ENCODE results near the gene ALOX5.
A peak's percentile ranks its signal among the peaks of the same experiment; 100 is the strongest.
"Not testable (repeated sequence)": the region's sequence is repeated elsewhere in the genome, so short reads cannot be mapped to it uniquely, and the experiment has no call there.

Gene ALOX5

DNA sequence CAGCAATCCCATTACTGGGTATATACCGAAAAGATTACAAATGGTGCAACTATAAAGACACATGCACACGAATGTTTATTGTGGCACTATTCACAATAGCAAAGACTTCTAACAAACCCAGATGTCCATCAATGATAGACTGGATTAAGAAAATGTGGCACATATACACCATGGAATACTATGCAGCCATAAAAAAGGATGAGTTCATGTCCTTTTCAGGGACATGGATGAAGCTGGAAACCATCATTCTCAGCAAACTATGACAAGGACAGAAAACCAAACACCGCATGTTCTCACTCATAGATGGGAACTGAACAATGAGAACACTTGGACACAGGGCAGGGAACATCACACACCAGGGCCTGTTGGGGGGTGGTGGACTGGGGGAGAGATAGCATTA, 6.4 kb upstream of the ALOX5 start:
- H3K9me3 ChIP-seq (ENCODE audit: control extremely low read depth in 1 of 5, control insufficient read depth in 4 of 5, insufficient read depth in 2 of 5, low read depth in 1 of 5, low read length in 4 of 5); DNase-seq; H3K4me3 ChIP-seq (ENCODE audit: control insufficient read depth in 1 of 7, extremely low read depth in 1 of 7, insufficient read depth in 4 of 7, low read depth in 2 of 7, low read length in 6 of 7); POLR2A ChIA-PET; CTCF ChIA-PET; H3K27ac ChIP-seq (ENCODE audit: insufficient read depth in 1 of 2, low read depth in 1 of 2, low read length in 2 of 2, poor library complexity in 1 of 2, severe bottlenecking in 2 of 2); H3K36me3 ChIP-seq (ENCODE audit: control insufficient read depth in 4 of 4, insufficient read depth in 4 of 4, low read length in 3 of 4); H3K4me1 ChIP-seq (ENCODE audit: control extremely low read depth in 1 of 4, control insufficient read depth in 4 of 4, insufficient read depth in 4 of 4, low read length in 3 of 4): not testable (repeated sequence)
- H3K27me3 ChIP-seq (replicated peaks in 2 of 5; ENCODE audit: control insufficient read depth in 4 of 5, insufficient read depth in 5 of 5, low read length in 4 of 5) = peaks cover 2 to 14% (median 8%) of the 10 kb centered on the region in 5 experiments
- 100% methylated on average over 2 of the region's 3 CpGs for WGBS (ENCODE audit: insufficient coverage)

DNA sequence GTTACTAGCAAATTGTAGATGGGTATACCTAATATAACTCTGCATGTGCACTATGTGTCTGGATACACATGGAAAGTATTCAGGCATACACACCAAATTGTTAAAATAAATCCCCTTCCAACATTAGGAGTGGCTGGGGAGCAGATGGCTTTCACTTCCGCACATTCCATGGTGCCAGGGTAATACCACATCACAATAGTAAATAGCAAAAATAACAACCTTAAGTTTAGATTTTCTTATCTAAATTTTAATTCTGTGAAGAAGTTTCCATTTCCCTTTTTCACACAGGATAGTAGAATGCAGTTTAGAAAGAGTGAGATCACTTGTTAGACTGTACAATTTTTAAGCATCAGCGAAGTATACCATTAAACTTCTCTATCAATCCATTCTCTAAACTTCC, 5.8 kb upstream of the ALOX5 start:
- WGBS (ENCODE audit: insufficient coverage) = no CpG with 5 or more reads among the region's 2 CpGs
- DNase-seq = no peak
- no peaks in the 10 kb centered on the region for H3K36me3 ChIP-seq (ENCODE audit: control insufficient read depth in 4 of 4, insufficient read depth in 4 of 4, low read length in 3 of 4)
- H3K27me3 ChIP-seq (replicated peaks in 2 of 5; ENCODE audit: control insufficient read depth in 4 of 5, insufficient read depth in 5 of 5, low read length in 4 of 5) = peaks cover 2 to 20% (median 12%) of the 10 kb centered on the region in 5 experiments
- no peak overlapping the region for H3K4me3 ChIP-seq (ENCODE audit: control insufficient read depth in 1 of 7, extremely low read depth in 1 of 7, insufficient read depth in 4 of 7, low read depth in 2 of 7, low read length in 6 of 7)
- ChIA-PET CTCF (no interaction called here), POLR2A (no interaction called here)
- H3K27ac ChIP-seq (ENCODE audit: insufficient read depth in 1 of 2, low read depth in 1 of 2, low read length in 2 of 2, poor library complexity in 1 of 2, severe bottlenecking in 2 of 2) = no peak overlapping the region
- no peaks in the 10 kb centered on the region for H3K9me3 ChIP-seq (ENCODE audit: control extremely low read depth in 1 of 5, control insufficient read depth in 4 of 5, insufficient read depth in 2 of 5, low read depth in 1 of 5, low read length in 4 of 5)
- H3K4me1 ChIP-seq (ENCODE audit: control extremely low read depth in 1 of 4, control insufficient read depth in 4 of 4, insufficient read depth in 4 of 4, low read length in 3 of 4) = peaks cover 0 to 4% (median 2%) of the 10 kb centered on the region in 4 experiments

DNA sequence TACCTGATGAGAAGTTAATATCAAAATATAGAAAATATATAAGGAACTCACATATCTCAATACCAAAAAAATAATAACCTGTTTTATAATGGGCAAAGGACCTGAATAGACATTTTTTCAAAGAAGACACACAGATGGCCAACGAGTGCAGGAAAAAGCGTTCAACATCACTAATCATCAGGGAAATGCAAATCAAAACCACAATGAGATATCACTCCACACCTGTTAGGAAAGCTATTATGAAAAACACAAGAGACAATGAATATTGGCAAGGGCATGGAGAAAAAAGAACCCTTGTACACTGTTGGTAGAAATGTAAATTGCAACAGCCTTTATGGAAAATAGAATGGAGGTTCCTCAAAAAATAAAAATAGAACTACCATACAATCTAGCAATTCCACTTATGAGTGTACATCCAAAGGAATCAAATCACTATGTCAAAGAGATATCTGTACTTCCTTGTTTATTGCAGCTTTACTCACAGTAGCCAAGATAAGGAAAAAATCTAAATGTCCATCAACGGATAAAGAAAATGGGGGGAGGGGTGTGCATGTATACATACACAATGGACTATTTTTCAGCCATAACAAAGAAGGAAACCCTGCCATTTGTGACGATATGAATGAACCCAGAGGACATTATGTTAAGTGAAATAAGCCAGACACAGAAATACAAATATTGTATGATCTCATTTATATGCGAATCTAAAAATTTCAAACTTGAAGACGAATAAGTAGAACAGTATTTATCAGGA, 3.6 kb upstream of the ALOX5 start:
- DNase-seq = no peak
- Histone ChIP-seq H3K4me3 (ENCODE audit: control insufficient read depth in 1 of 7, extremely low read depth in 1 of 7, insufficient read depth in 4 of 7, low read depth in 2 of 7, low read length in 6 of 7) (no peak overlapping the region), H3K36me3 (ENCODE audit: control insufficient read depth in 4 of 4, insufficient read depth in 4 of 4, low read length in 3 of 4) (no peaks in the 10 kb centered on the region), H3K4me1 (ENCODE audit: control extremely low read depth in 1 of 4, control insufficient read depth in 4 of 4, insufficient read depth in 4 of 4, low read length in 3 of 4) (peaks cover 3 to 24% (median 22%) of the 10 kb centered on the region in 4 experiments), H3K27me3 (replicated peaks in 2 of 5; ENCODE audit: control insufficient read depth in 4 of 5, insufficient read depth in 5 of 5, low read length in 4 of 5) (peaks cover 7 to 38% (median 16%) of the 10 kb centered on the region in 5 experiments), H3K9me3 (ENCODE audit: control extremely low read depth in 1 of 5, control insufficient read depth in 4 of 5, insufficient read depth in 2 of 5, low read depth in 1 of 5, low read length in 4 of 5) (no peaks in the 10 kb centered on the region), H3K27ac (ENCODE audit: insufficient read depth in 1 of 2, low read depth in 1 of 2, low read length in 2 of 2, poor library complexity in 1 of 2, severe bottlenecking in 2 of 2) (no peak overlapping the region)
- CTCF ChIA-PET = no interaction called here
- POLR2A ChIA-PET = no interaction called here
- 100% methylated on average over 1 of the region's 6 CpGs for WGBS (ENCODE audit: insufficient coverage)

DNA sequence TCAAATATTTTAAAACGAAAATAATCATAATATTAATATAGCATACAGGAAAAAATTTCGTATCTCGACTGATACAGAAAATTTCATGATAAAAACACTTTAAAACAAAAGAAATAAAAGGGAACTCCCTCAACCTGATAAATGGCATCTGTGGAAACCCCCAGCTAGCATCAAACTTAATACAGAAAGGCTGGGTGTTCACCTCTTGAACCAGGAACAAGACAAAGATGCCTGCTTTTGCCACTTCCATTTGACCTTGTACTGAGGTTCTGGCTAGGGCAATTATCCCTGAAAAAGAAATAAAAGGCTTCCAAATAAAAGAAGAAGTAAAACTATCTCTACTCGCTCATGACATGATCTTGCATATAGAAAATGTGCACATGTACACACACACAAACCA, 2.5 kb upstream of the ALOX5 start:
- peak in 2 of 3 donors; percentile 34 to 47 for DNase-seq
- no peak overlapping the region for H3K27ac ChIP-seq (ENCODE audit: insufficient read depth in 1 of 2, low read depth in 1 of 2, low read length in 2 of 2, poor library complexity in 1 of 2, severe bottlenecking in 2 of 2)
- POLR2A ChIA-PET = interaction anchor here (0.6 kb wide), 1 partner anchor 35 kb away, joined by 3 read pairs; no protein-coding TSS in a partner anchor
- H3K36me3 ChIP-seq (ENCODE audit: control insufficient read depth in 4 of 4, insufficient read depth in 4 of 4, low read length in 3 of 4) = no peaks in the 10 kb centered on the region
- H3K4me1 ChIP-seq (ENCODE audit: control extremely low read depth in 1 of 4, control insufficient read depth in 4 of 4, insufficient read depth in 4 of 4, low read length in 3 of 4) = peaks cover 13 to 34% (median 30%) of the 10 kb centered on the region in 4 experiments
- no CpG with 5 or more reads among the region's 4 CpGs for WGBS (ENCODE audit: insufficient coverage)
- peaks cover 7 to 38% (median 16%) of the 10 kb centered on the region in 5 experiments for H3K27me3 ChIP-seq (replicated peaks in 2 of 5; ENCODE audit: control insufficient read depth in 4 of 5, insufficient read depth in 5 of 5, low read length in 4 of 5)
- H3K4me3 ChIP-seq (ENCODE audit: control insufficient read depth in 1 of 7, extremely low read depth in 1 of 7, insufficient read depth in 4 of 7, low read depth in 2 of 7, low read length in 6 of 7) = no peak overlapping the region
- CTCF ChIA-PET = no interaction called here
- H3K9me3 ChIP-seq (ENCODE audit: control extremely low read depth in 1 of 5, control insufficient read depth in 4 of 5, insufficient read depth in 2 of 5, low read depth in 1 of 5, low read length in 4 of 5) = no peaks in the 10 kb centered on the region

DNA sequence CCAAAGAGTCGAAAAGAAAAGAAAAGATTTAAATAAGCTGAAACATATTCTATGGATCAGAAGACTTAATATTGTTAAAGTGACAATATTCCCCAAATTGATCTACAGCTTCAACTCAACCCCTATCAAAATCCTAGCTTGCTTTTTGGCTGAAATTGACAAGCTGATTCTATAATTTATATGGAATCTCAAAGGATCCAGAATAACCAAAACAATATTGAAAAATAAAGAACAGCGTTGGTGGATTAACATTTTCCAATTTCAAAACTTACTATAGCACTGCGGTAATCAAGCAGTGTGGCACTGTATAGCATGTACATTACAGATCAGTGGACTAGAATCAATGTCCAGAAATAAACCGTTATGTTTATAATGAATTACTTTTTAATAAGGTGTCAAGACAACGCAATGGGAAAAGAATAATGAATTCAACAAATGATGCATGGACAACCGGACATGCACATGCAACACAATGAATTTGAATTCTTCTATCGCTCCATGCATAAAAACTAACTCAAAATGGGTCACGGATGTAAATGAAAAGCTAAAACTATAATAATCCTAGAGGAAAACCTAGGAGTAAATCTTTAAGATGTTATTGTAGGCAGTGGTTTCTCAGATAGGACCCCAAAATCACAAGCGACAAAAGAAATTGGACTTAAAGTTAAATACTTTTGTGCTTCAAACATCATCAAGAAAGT, 1.6 kb upstream of the ALOX5 start:
- CTCF ChIA-PET = interaction anchor here (1.8 kb wide), 1 partner anchor 92 kb away, joined by 3 read pairs; no protein-coding TSS in a partner anchor
- Histone ChIP-seq H3K4me1 (ENCODE audit: control extremely low read depth in 1 of 4, control insufficient read depth in 4 of 4, insufficient read depth in 4 of 4, low read length in 3 of 4) (peaks cover 18 to 40% (median 33%) of the 10 kb centered on the region in 4 experiments), H3K27me3 (replicated peaks in 2 of 5; ENCODE audit: control insufficient read depth in 4 of 5, insufficient read depth in 5 of 5, low read length in 4 of 5) (peaks cover 7 to 38% (median 16%) of the 10 kb centered on the region in 5 experiments), H3K36me3 (ENCODE audit: control insufficient read depth in 4 of 4, insufficient read depth in 4 of 4, low read length in 3 of 4) (no peaks in the 10 kb centered on the region), H3K9me3 (ENCODE audit: control extremely low read depth in 1 of 5, control insufficient read depth in 4 of 5, insufficient read depth in 2 of 5, low read depth in 1 of 5, low read length in 4 of 5) (no peaks in the 10 kb centered on the region), H3K4me3 (ENCODE audit: control insufficient read depth in 1 of 7, extremely low read depth in 1 of 7, insufficient read depth in 4 of 7, low read depth in 2 of 7, low read length in 6 of 7) (no peak overlapping the region), H3K27ac (ENCODE audit: insufficient read depth in 1 of 2, low read depth in 1 of 2, low read length in 2 of 2, poor library complexity in 1 of 2, severe bottlenecking in 2 of 2) (no peak overlapping the region)
- 100% methylated on average over 4 of the region's 9 CpGs for WGBS (ENCODE audit: insufficient coverage)
- DNase-seq = no peak
- POLR2A ChIA-PET = interaction anchor here (0.6 kb wide), 1 partner anchor 34 kb away, joined by 3 read pairs; no protein-coding TSS in a partner anchor

DNA sequence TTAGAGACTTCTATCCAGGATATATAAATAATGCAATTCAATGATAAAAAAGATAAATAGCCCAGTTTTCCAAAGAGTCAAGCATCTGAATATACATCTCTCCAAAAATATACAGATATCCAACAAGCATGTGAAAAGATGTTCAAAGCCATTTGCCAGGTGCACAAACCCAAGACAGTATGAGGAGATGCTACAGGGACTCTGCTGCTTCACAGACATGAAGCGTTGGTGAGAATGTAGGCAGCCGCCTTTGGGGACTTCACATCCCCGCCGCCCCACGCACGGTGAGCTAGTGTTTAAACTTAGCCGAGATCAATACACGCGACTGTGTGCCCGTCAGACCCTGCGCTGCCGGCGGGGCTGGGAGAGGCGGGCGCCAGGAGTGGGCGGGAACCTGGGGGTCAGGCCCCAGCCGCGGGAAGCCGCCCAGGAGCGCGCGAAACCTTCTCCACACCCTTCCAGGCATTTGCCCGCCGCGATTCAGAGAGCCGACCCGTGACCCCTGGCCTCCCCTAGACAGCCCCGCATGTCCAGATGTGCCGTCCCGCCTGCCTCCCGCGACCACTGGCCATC, 927 bp upstream of the ALOX5 start:
- Histone ChIP-seq H3K4me3 (ENCODE audit: control insufficient read depth in 1 of 7, extremely low read depth in 1 of 7, insufficient read depth in 4 of 7, low read depth in 2 of 7, low read length in 6 of 7) (peak overlapping the region in 6 of 7 experiments; percentile 2 to 69 (median 44)), H3K4me1 (ENCODE audit: control extremely low read depth in 1 of 4, control insufficient read depth in 4 of 4, insufficient read depth in 4 of 4, low read length in 3 of 4) (peaks cover 18 to 46% (median 33%) of the 10 kb centered on the region in 4 experiments), H3K27ac (ENCODE audit: insufficient read depth in 1 of 2, low read depth in 1 of 2, low read length in 2 of 2, poor library complexity in 1 of 2, severe bottlenecking in 2 of 2) (no peak overlapping the region), H3K9me3 (ENCODE audit: control extremely low read depth in 1 of 5, control insufficient read depth in 4 of 5, insufficient read depth in 2 of 5, low read depth in 1 of 5, low read length in 4 of 5) (no peaks in the 10 kb centered on the region), H3K36me3 (ENCODE audit: control insufficient read depth in 4 of 4, insufficient read depth in 4 of 4, low read length in 3 of 4) (no peaks in the 10 kb centered on the region), H3K27me3 (replicated peaks in 2 of 5; ENCODE audit: control insufficient read depth in 4 of 5, insufficient read depth in 5 of 5, low read length in 4 of 5) (peaks cover 7 to 38% (median 16%) of the 10 kb centered on the region in 5 experiments)
- ChIA-PET CTCF (interaction anchor here (1.8 kb wide), 1 partner anchor 92 kb away, joined by 3 read pairs; no protein-coding TSS in a partner anchor), POLR2A (no interaction called here)
- peak in 1 of 3 donors; percentile 25 for DNase-seq
- under 1% methylated on average over 30 of the region's 32 CpGs for WGBS (ENCODE audit: insufficient coverage)

Measured in common myeloid progenitor, CD34-positive (primary cell).